HTERT RPE-1 (cell line): ENCODE results near the gene TMEM8B.

Experiments used
- in situ Hi-C: fragments of 300-500 bp; cut with MboI; formaldehyde crosslinking; loops from 4 replicates; pipeline ENCODE4 v1.14.3; 2020; ENCODE audit warnings: low sequenced_read_pairs

Gene TMEM8B

GRCh38 chr9:35810122-35810521 is 18.9 kb upstream of the TMEM8B start:
- in situ Hi-C loops, result no loop called here

- in situ Hi-C loops, result no loop called here
Measured at GRCh38 chr9:35811381-35812024, 17.5 kb upstream of the TMEM8B start.

GRCh38 chr9:35812025-35812602 is 16.9 kb upstream of the TMEM8B start, which contains the start of gene SPAG8:
TSS of gene SPAG8 (minus strand) at chr9:35812262. CDS start at chr9:35812147, 115 bp downstream.
- in situ Hi-C loops, result no loop called here

- in situ Hi-C loops, result no loop called here
Measured at GRCh38 chr9:35813434-35814105, 15.5 kb upstream of the TMEM8B start.

GRCh38 chr9:35814106-35814840 is 14.8 kb upstream of the TMEM8B start:
- in situ Hi-C loops, result no loop called here

- in situ Hi-C loops, result no loop called here
Measured at GRCh38 chr9:35814841-35815543, 14.0 kb upstream of the TMEM8B start, which contains the start of gene HINT2. TSS of gene HINT2 (minus strand) at chr9:35815042. CDS start at chr9:35814979, 63 bp downstream.

GRCh38 chr9:35816708-35817107 is 12.3 kb upstream of the TMEM8B start:
- in situ Hi-C loops, result no loop called here

GRCh38 chr9:35818341-35818740 is 10.7 kb upstream of the TMEM8B start:
- in situ Hi-C loops, result no loop called here

GRCh38 chr9:35820076-35820475 is 9.0 kb upstream of the TMEM8B start:
- in situ Hi-C loops, result no loop called here

- in situ Hi-C loops, result no loop called here
Measured at GRCh38 chr9:35822926-35823325, 6.1 kb upstream of the TMEM8B start.

GRCh38 chr9:35826071-35826701 is 2.8 kb upstream of the TMEM8B start:
- in situ Hi-C loops, result no loop called here

GRCh38 chr9:35827486-35827885 is 1.5 kb upstream of the TMEM8B start:
- in situ Hi-C loops, result no loop called here

- in situ Hi-C loops, result no loop called here
Measured at GRCh38 chr9:35828716-35829083, 328 bp upstream of the TMEM8B start, which contains the start of gene FAM221B. TSS of gene FAM221B (minus strand) at chr9:35828732. CDS start at chr9:35826161, 2,571 bp downstream.

GRCh38 chr9:35829764-35830096 is 702 bp downstream of the TMEM8B start:
- in situ Hi-C loops, result no loop called here

GRCh38 chr9:35831040-35831439 is 2.0 kb downstream of the TMEM8B start:
- in situ Hi-C loops, result no loop called here

- in situ Hi-C loops, result no loop called here
Measured at GRCh38 chr9:35832814-35833213, 3.8 kb downstream of the TMEM8B start.

- in situ Hi-C loops, result no loop called here
Measured at GRCh38 chr9:35834260-35835215, 5.5 kb downstream of the TMEM8B start.

GRCh38 chr9:35835216-35835632 is 6.2 kb downstream of the TMEM8B start:
- in situ Hi-C loops, result no loop called here

- in situ Hi-C loops, result no loop called here
Measured at GRCh38 chr9:35835766-35836165, 6.7 kb downstream of the TMEM8B start.
